ENCODE results near the gene ATP5MG.
A peak's percentile ranks its signal among the peaks of the same experiment; 100 is the strongest.

Gene ATP5MG

DNA sequence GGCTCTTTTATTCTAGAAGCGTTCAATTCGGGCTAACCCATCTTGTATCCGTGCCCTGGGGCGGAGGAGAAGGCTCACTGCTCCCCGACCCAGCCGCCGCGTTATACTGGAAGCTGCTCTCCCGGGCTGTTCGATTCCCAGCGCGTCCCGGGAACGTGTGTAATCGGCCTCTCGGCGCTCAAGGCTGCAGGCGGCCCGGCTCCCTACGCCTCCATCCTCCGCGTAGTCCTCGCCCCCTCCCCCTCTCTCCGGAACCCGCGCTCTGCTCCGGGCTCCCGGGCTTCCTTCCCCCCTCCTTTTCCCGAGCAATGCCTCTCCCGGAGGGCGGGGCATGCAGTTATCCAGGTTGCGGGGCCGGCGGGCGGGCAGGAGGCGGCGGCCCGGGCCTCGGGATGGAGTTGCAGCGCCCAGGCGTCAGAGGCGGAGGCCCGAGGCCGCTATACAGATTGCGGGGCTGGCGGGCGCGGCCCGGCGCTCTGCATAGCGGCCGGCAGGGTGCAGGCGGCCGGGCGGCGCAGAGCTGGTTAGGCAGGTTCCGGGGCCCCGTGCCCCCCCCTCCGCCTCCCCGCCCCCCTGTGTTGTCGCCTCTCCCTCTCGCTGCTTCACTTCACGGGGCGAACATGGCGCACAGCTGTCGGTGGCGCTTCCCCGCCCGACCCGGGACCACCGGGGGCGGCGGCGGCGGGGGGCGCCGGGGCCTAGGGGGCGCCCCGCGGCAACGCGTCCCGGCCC, 34.7 kb downstream of the ATP5MG start, which contains the start of gene KMT2A (continued):
- TF ChIP-seq ZNF792 (tag by site-specific recombination; IDR thresholded peaks at IDR 0.05) = no peak
- TF ChIP-seq ZNF211 (tag by site-specific recombination; IDR thresholded peaks at IDR 0.05; ENCODE audit: low read depth) = no peak
- TF ChIP-seq, protein P1, sequence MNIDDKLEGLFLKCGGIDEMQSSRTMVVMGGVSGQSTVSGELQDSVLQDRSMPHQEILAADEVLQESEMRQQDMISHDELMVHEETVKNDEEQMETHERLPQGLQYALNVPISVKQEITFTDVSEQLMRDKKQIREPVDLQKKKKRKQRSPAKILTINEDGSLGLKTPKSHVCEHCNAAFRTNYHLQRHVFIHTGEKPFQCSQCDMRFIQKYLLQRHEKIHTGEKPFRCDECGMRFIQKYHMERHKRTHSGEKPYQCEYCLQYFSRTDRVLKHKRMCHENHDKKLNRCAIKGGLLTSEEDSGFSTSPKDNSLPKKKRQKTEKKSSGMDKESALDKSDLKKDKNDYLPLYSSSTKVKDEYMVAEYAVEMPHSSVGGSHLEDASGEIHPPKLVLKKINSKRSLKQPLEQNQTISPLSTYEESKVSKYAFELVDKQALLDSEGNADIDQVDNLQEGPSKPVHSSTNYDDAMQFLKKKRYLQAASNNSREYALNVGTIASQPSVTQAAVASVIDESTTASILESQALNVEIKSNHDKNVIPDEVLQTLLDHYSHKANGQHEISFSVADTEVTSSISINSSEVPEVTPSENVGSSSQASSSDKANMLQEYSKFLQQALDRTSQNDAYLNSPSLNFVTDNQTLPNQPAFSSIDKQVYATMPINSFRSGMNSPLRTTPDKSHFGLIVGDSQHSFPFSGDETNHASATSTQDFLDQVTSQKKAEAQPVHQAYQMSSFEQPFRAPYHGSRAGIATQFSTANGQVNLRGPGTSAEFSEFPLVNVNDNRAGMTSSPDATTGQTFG (tag by site-specific recombination; IDR thresholded peaks at IDR 0.05; ENCODE audit: borderline replicate concordance) = peak; percentile 71; the same call in 1 of the 2 replicates
- no peak; the same call in none of the 2 replicates for TF ChIP-seq KLF1 (tag by site-specific recombination; IDR thresholded peaks at IDR 0.05)
- TF ChIP-seq MZF1 (tag by site-specific recombination; IDR thresholded peaks at IDR 0.05; ENCODE audit: borderline replicate concordance) = peak; percentile 16; the same call in 1 of the 2 replicates
- peak; percentile 87 for TF ChIP-seq YY2 (tag by site-specific recombination; IDR thresholded peaks at IDR 0.05)
- TF ChIP-seq ZNF654 (tag by site-specific recombination; IDR thresholded peaks at IDR 0.05; ENCODE audit: low read depth) = no peak
- TF ChIP-seq PRDM1 (tag by site-specific recombination; IDR thresholded peaks at IDR 0.05) = no peak
- no peak for TF ChIP-seq ZNF624 (tag by site-specific recombination; IDR thresholded peaks at IDR 0.05)
- TF ChIP-seq PBX3 (CRISPR knock-in tag; IDR thresholded peaks at IDR 0.05) = no peak
- TF ChIP-seq BCL6B (tag by site-specific recombination; IDR thresholded peaks at IDR 0.05) = no peak
- TF ChIP-seq ZNF114 (tag by site-specific recombination; IDR thresholded peaks at IDR 0.05) = no peak
- TF ChIP-seq HOXC10 (CRISPR knock-in tag; IDR thresholded peaks at IDR 0.05) = no peak
- TF ChIP-seq, protein P2, sequence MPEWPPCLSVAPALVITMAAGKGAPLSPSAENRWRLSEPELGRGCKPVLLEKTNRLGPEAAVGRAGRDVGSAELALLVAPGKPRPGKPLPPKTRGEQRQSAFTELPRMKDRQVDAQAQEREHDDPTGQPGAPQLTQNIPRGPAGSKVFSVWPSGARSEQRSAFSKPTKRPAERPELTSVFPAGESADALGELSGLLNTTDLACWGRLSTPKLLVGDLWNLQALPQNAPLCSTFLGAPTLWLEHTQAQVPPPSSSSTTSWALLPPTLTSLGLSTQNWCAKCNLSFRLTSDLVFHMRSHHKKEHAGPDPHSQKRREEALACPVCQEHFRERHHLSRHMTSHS (tag by site-specific recombination; IDR thresholded peaks at IDR 0.05) = no peak
- peak; percentile 78 for TF ChIP-seq ZBTB44 (tag by site-specific recombination; IDR thresholded peaks at IDR 0.05)
- TF ChIP-seq SETDB1 (IDR thresholded peaks at IDR 0.05; ENCODE audit: insufficient read length, low read length) = no peak
- no peak for TF ChIP-seq ZNF138 (tag by site-specific recombination; IDR thresholded peaks at IDR 0.05; ENCODE audit: borderline replicate concordance)
- TF ChIP-seq SALL2 (tag by site-specific recombination; IDR thresholded peaks at IDR 0.05; ENCODE audit: borderline replicate concordance) = peak; percentile 81; the same call in 1 of the 2 replicates
- peak; percentile 100 for TF ChIP-seq KLF16 (tag by site-specific recombination; IDR thresholded peaks at IDR 0.05)
- no peak for TF ChIP-seq GLI2 (tag by site-specific recombination; IDR thresholded peaks at IDR 0.05; ENCODE audit: borderline replicate concordance, low read depth)
- TF ChIP-seq ZNF121 (tag by site-specific recombination; IDR thresholded peaks at IDR 0.05) = no peak
- no peak for TF ChIP-seq ZNF621 (tag by site-specific recombination; IDR thresholded peaks at IDR 0.05)
- TF ChIP-seq, protein P3, sequence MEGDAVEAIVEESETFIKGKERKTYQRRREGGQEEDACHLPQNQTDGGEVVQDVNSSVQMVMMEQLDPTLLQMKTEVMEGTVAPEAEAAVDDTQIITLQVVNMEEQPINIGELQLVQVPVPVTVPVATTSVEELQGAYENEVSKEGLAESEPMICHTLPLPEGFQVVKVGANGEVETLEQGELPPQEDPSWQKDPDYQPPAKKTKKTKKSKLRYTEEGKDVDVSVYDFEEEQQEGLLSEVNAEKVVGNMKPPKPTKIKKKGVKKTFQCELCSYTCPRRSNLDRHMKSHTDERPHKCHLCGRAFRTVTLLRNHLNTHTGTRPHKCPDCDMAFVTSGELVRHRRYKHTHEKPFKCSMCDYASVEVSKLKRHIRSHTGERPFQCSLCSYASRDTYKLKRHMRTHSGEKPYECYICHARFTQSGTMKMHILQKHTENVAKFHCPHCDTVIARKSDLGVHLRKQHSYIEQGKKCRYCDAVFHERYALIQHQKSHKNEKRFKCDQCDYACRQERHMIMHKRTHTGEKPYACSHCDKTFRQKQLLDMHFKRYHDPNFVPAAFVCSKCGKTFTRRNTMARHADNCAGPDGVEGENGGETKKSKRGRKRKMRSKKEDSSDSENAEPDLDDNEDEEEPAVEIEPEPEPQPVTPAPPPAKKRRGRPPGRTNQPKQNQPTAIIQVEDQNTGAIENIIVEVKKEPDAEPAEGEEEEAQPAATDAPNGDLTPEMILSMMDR (tag by site-specific recombination; IDR thresholded peaks at IDR 0.05) = no peak
- peak; percentile 60 for TF ChIP-seq ZBTB11 (tag by site-specific recombination; conservative IDR thresholded peaks at IDR 0.05; ENCODE audit: low read depth)
- TF ChIP-seq TRIM28 (IDR thresholded peaks at IDR 0.05; ENCODE audit: borderline replicate concordance, low read length) = no peak
- no peak for TF ChIP-seq GFI1B (tag by site-specific recombination; IDR thresholded peaks at IDR 0.05)
- no peak for TF ChIP-seq ZFP69B (tag by site-specific recombination; IDR thresholded peaks at IDR 0.05)
